Activated T-cell treated with anti-CD3 and anti-CD28 coated beads, Interleukin-2, amount 50 U/mL, for 72 hours (primary cell): ENCODE results near the gene TACSTD2. TPM values are rescaled to one million over a fixed set of nuclear protein-coding genes. Genes with fewer than 3 reads are reported as not detected.
A peak's percentile ranks its signal among the peaks of the same experiment; 100 is the strongest.
"Not testable (repeated sequence)": the region's sequence is repeated elsewhere in the genome, so short reads cannot be mapped to it uniquely, and the experiment has no call there.

Experiments
- ATAC-seq, 2 donors: fragments of 150-1000 bp; cut with Tn5 transposase; replicated peaks in 1 of 2; 2 replicates each; pipeline ENCODE4 v1.10.0; 2021; ENCODE audit warnings: moderate library complexity in 2 of 2, mild to moderate bottlenecking in 1 of 2
- DNase-seq, 2 donors: peaks; one replicate each; pipeline ENCODE4 v3.0.0; 2021 to 2022; ENCODE audit warnings: mixed read lengths in 1 of 2
- H3K27ac Mint-ChIP-seq: one replicate; pipeline ENCODE4 v1.8.0; 2022; ENCODE audit warnings: mild to moderate bottlenecking, moderate library complexity, mixed read lengths
- H3K27me3 Mint-ChIP-seq: one replicate; pipeline ENCODE4 v1.8.0; 2022; ENCODE audit warnings: low read depth, mixed read lengths
- H3K36me3 Mint-ChIP-seq, 2 donors: one replicate each; pipeline ENCODE4 v1.8.0; 2022; ENCODE audit warnings: mixed read lengths in 2 of 2, mild to moderate bottlenecking in 1 of 2; ENCODE audit not compliant: insufficient read depth in 2 of 2
- H3K4me1 Mint-ChIP-seq: one replicate; pipeline ENCODE4 v1.8.0; 2022; ENCODE audit warnings: low read depth, mixed read lengths
- H3K4me3 Mint-ChIP-seq, 2 donors: one replicate each; pipeline ENCODE4 v1.8.0; 2022; ENCODE audit warnings: mild to moderate bottlenecking in 2 of 2, mixed read lengths in 2 of 2, moderate library complexity in 2 of 2
- H3K9me3 Mint-ChIP-seq, 2 donors: one replicate each; pipeline ENCODE4 v1.8.0; 2022; ENCODE audit warnings: mixed read lengths in 2 of 2
- total RNA-seq, 2 donors: library from RNA; stranded (reverse); gene quantifications; one replicate each; pipeline ENCODE4 v1.2.3, GENCODE V29; 2022

The TACSTD2 gene
- total RNA-seq, 2 donors from 2014 or later: 0.21 TPM; not detected in 1

- Mint-ChIP-seq H3K4me1 (no peaks in the 10 kb centered on the region), H3K36me3 (peaks cover 3 to 9% of the 10 kb centered on the region in 2 donors), H3K27me3 (peaks cover 54% of the 10 kb centered on the region), H3K9me3 (peaks cover 6 to 11% of the 10 kb centered on the region in 2 donors), H3K4me3 (no peak overlapping the region), H3K27ac (no peak overlapping the region)
- ATAC-seq: no peak
- no peak for DNase-seq
These were observed 30.3 kb upstream of the TACSTD2 start for GRCh38 chr1:58607391-58607790.

- ATAC-seq, DNase-seq, H3K36me3 Mint-ChIP-seq, H3K4me1 Mint-ChIP-seq, H3K27ac Mint-ChIP-seq, H3K4me3 Mint-ChIP-seq: not testable (repeated sequence)
- Mint-ChIP-seq H3K9me3 (peaks cover 11% of the 10 kb centered on the region in 2 donors), H3K27me3 (peaks cover 61% of the 10 kb centered on the region)
These were observed 24.9 kb upstream of the TACSTD2 start for GRCh38 chr1:58601921-58602320.

- no peak overlapping the region for H3K4me3 Mint-ChIP-seq
- ATAC-seq: no peak
- peaks cover 0 to 2% of the 10 kb centered on the region in 2 donors for H3K36me3 Mint-ChIP-seq
- no peak overlapping the region for H3K27ac Mint-ChIP-seq
- peaks cover 7% of the 10 kb centered on the region for H3K4me1 Mint-ChIP-seq
- peaks cover 67% of the 10 kb centered on the region for H3K27me3 Mint-ChIP-seq
- DNase-seq: no peak
- peaks cover 0 to 8% of the 10 kb centered on the region in 2 donors for H3K9me3 Mint-ChIP-seq
These were observed 20.9 kb upstream of the TACSTD2 start for GRCh38 chr1:58597996-58598395.

GRCh38 chr1:58597076-58597475, 20.0 kb upstream of the TACSTD2 start:
- Mint-ChIP-seq H3K4me3 (no peak overlapping the region), H3K27me3 (peaks cover 64% of the 10 kb centered on the region), H3K36me3 (peaks cover 0 to 2% of the 10 kb centered on the region in 2 donors), H3K4me1 (peaks cover 7% of the 10 kb centered on the region), H3K27ac (no peak overlapping the region), H3K9me3 (peaks cover 0 to 5% of the 10 kb centered on the region in 2 donors)
- ATAC-seq (no peak), DNase-seq (no peak)

GRCh38 chr1:58596631-58597052, 19.6 kb upstream of the TACSTD2 start:
- H3K36me3 Mint-ChIP-seq: peaks cover 0 to 2% of the 10 kb centered on the region in 2 donors

GRCh38 chr1:58594546-58594945, 17.5 kb upstream of the TACSTD2 start:
- Mint-ChIP-seq H3K36me3 (no peaks in the 10 kb centered on the region), H3K4me1 (peaks cover 7% of the 10 kb centered on the region), H3K4me3 (no peak overlapping the region), H3K27ac (no peak overlapping the region), H3K9me3 (peaks cover 0 to 5% of the 10 kb centered on the region in 2 donors), H3K27me3 (peaks cover 68% of the 10 kb centered on the region)
- no peak for DNase-seq
- ATAC-seq: no peak

More at GRCh38 chr1:58596631-58597052, 19.6 kb upstream of the TACSTD2 start:
- DNase-seq: no peak
- no peak for ATAC-seq
- no peak overlapping the region for H3K27ac Mint-ChIP-seq
- H3K4me3 Mint-ChIP-seq: no peak overlapping the region
- peaks cover 0 to 5% of the 10 kb centered on the region in 2 donors for H3K9me3 Mint-ChIP-seq
- H3K27me3 Mint-ChIP-seq: peaks cover 64% of the 10 kb centered on the region
- H3K4me1 Mint-ChIP-seq: peaks cover 7% of the 10 kb centered on the region

- Mint-ChIP-seq H3K27me3 (peaks cover 62% of the 10 kb centered on the region), H3K4me3 (no peak overlapping the region)
- no peak for ATAC-seq
These were observed 15.6 kb upstream of the TACSTD2 start for GRCh38 chr1:58592522-58593134.

GRCh38 chr1:58591806-58592205, 14.8 kb upstream of the TACSTD2 start:
- ATAC-seq: no peak
- Mint-ChIP-seq H3K36me3 (no peaks in the 10 kb centered on the region), H3K4me3 (no peak overlapping the region), H3K9me3 (peaks cover 0 to 2% of the 10 kb centered on the region in 2 donors), H3K27me3 (peaks cover 62% of the 10 kb centered on the region), H3K27ac (no peak overlapping the region), H3K4me1 (no peaks in the 10 kb centered on the region)
- DNase-seq: no peak

More at GRCh38 chr1:58592522-58593134, 15.6 kb upstream of the TACSTD2 start:
- H3K27ac Mint-ChIP-seq: no peak overlapping the region
- peaks cover 0 to 2% of the 10 kb centered on the region in 2 donors for H3K9me3 Mint-ChIP-seq
- no peak for DNase-seq
- H3K4me1 Mint-ChIP-seq: peaks cover under 1% of the 10 kb centered on the region
- no peaks in the 10 kb centered on the region for H3K36me3 Mint-ChIP-seq

- Mint-ChIP-seq H3K4me1 (peaks cover 6% of the 10 kb centered on the region), H3K27ac (no peak overlapping the region), H3K36me3 (no peaks in the 10 kb centered on the region), H3K9me3 (peaks cover 0 to 2% of the 10 kb centered on the region in 2 donors), H3K27me3 (peaks cover 75% of the 10 kb centered on the region), H3K4me3 (no peak overlapping the region)
- DNase-seq (no peak), ATAC-seq (no peak)
These were observed 13.0 kb upstream of the TACSTD2 start for GRCh38 chr1:58590019-58590418.

- ATAC-seq (no peak), DNase-seq (no peak)
- Mint-ChIP-seq H3K9me3 (peaks cover 0 to 2% of the 10 kb centered on the region in 2 donors), H3K27me3 (peaks cover 87% of the 10 kb centered on the region), H3K36me3 (peaks cover 0 to 2% of the 10 kb centered on the region in 2 donors), H3K4me3 (no peak overlapping the region), H3K27ac (no peak overlapping the region), H3K4me1 (peaks cover 22% of the 10 kb centered on the region)
These were observed 11.3 kb upstream of the TACSTD2 start for GRCh38 chr1:58588396-58588795.

- peaks cover 86% of the 10 kb centered on the region for H3K27me3 Mint-ChIP-seq
- H3K9me3 Mint-ChIP-seq: peaks cover 0 to 2% of the 10 kb centered on the region in 2 donors
- H3K4me3 Mint-ChIP-seq: no peak overlapping the region
- ATAC-seq (no peak), DNase-seq (no peak)
- H3K36me3 Mint-ChIP-seq: peaks cover 0 to 2% of the 10 kb centered on the region in 2 donors
- H3K27ac Mint-ChIP-seq: no peak overlapping the region
- peaks cover 25% of the 10 kb centered on the region for H3K4me1 Mint-ChIP-seq
These were observed 10.6 kb upstream of the TACSTD2 start for GRCh38 chr1:58587667-58588066.

GRCh38 chr1:58586271-58586670, 9.2 kb upstream of the TACSTD2 start:
- ATAC-seq (no peak), DNase-seq (no peak)
- H3K4me1 Mint-ChIP-seq: peaks cover 25% of the 10 kb centered on the region
- peaks cover 76% of the 10 kb centered on the region for H3K27me3 Mint-ChIP-seq
- no peak overlapping the region for H3K4me3 Mint-ChIP-seq
- no peak overlapping the region for H3K27ac Mint-ChIP-seq
- H3K9me3 Mint-ChIP-seq: peaks cover 0 to 2% of the 10 kb centered on the region in 2 donors
- H3K36me3 Mint-ChIP-seq: peaks cover 0 to 2% of the 10 kb centered on the region in 2 donors

- ATAC-seq: peak in 1 of 2 donors; percentile 27
- H3K27ac Mint-ChIP-seq: no peak overlapping the region
- H3K9me3 Mint-ChIP-seq: peaks cover 0 to 2% of the 10 kb centered on the region in 2 donors
- no peak for DNase-seq
- peaks cover 0 to 2% of the 10 kb centered on the region in 2 donors for H3K36me3 Mint-ChIP-seq
- peak overlapping the region in 1 of 2 donors; percentile 2 for H3K4me3 Mint-ChIP-seq
- peaks cover 25% of the 10 kb centered on the region for H3K4me1 Mint-ChIP-seq
- peaks cover 70% of the 10 kb centered on the region for H3K27me3 Mint-ChIP-seq
These were observed 8.6 kb upstream of the TACSTD2 start for GRCh38 chr1:58585581-58586151.
